DMS 273 (cell line): ENCODE measurements around the gene GNB3.
"Not testable (repeated sequence)": the region's sequence is repeated elsewhere in the genome, so short reads cannot be mapped to it uniquely, and the experiment has no call there.

Experiments used
- DNase-seq: peaks from one replicate; lab custom pipeline; 2025; ENCODE audit not compliant: unreplicated experiment; lab: John Stamatoyannopoulos, UW

GNB3 gene

DNA sequence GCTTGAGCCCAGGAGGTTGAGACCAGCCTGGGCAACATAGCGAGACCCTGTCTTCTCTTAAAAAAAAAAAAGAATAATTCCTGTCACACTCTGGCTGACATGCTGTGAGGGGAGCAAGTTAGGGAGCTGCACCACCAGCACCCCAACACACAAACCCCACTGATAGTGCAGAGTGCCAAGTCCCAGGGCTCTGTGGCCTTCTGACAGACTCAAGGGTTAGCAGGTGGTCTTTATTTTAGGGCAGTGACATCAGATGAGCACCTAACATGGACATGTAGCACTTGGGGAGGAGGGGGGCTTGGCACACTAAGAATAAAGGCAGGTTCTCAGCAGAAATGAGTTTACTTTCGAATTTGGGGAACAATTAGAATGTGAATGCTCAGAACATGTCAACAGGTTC, 18.1 kb downstream of the GNB3 start:
- no peak for DNase-seq

DNA sequence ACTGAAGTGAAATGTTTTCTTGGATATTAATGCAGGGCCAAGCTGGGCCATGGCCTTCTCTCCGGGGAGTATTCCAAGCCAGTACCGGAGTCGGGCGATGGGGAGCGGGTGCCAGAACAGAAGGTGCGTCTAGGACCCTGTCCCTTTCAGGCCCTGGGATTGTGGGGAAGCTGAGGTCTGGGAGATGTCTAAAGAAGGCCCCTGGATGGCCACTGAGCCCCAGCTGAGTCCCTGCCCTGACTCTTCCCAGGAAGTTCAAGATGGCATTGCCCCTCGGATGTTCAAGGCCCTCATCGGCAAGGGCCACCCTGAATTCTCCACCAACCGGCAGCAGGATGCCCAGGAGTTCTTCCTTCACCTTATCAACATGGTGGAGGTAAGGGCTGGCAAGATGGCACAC, 19.4 kb downstream of the GNB3 start:
- no peak for DNase-seq

DNA sequence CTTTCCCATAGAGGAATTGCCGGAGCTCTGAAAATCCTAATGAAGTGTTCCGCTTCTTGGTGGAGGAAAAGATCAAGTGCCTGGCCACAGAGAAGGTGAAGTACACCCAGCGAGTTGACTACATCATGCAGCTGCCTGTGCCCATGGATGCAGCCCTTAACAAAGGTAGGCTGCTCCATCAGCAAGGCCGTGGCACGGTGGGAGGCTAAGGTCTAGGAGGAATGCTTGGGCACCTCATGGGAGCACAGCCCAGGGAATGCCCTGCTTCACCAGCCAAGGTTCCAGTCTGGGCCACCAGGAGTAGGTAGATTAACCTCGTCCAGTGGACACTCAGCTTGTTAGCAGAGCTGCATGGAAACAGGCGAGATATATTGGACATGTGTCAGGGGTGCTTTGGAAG, 20.2 kb downstream of the GNB3 start:
- no peak for DNase-seq

DNA sequence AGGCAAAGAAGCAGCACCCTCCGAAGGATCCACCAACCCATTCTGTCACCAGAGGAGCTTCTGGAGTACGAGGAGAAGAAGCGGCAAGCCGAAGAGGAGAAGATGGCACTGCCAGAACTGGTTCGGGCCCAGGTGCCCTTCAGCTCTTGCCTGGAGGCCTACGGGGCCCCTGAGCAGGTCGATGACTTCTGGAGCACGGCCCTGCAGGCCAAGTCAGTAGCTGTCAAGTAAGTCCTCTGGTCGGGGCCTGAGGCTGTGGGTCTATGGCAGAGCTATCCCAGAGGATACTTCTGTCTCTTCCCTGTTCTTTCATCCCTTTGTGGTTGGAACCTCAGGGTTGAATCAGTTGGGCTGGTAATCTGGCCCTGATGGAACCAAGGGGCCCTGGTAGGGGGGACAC, 20.7 kb downstream of the GNB3 start:
- no peak for DNase-seq

DNA sequence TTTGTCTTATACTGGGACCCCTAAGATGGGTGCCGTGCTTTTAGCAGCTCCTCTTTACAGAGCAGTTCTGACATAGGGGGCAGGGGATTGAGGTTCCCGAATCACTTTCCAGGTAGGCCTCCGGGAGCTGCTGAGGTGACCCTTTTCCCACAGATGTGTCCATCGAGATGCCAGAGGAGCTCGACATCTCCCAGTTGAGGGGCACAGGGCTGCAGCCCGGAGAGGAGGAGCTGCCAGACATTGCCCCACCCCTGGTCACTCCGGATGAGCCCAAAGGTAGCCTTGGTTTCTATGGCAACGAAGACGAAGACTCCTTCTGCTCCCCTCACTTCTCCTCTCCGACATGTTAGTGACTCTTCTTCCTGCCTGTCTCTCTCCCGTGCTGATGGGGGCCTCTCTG, 22.3 kb downstream of the GNB3 start:
- DNase-seq, result no peak

DNA sequence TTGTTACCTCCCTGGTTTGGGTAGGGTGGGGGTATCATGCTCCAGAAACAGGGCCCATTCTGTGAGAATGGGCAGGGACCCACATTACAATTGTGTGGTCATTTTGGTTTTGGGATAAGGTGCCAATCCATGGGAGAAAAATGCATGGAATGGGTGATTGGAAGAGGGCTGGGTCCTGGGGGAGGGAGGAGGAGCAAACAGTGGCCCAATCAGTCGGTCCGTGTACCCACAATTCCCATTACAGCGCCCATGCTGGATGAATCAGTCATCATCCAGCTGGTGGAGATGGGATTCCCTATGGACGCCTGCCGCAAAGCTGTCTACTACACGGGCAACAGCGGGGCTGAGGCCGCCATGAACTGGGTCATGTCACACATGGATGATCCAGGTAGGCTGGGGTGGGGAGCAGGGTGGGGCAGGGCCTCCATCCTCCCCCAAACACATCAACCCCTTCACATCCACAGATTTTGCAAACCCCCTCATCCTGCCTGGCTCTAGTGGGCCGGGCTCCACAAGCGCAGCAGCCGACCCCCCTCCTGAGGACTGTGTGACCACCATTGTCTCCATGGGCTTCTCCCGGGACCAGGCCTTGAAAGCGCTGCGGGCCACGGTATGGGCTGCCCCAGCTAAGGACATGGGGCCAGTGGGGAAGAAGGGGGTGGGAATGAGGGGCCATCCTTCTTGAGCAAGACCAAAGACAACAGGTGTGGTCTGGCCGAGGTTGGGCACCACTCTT, 23.0 kb downstream of the GNB3 start:
- no peak for DNase-seq

DNA sequence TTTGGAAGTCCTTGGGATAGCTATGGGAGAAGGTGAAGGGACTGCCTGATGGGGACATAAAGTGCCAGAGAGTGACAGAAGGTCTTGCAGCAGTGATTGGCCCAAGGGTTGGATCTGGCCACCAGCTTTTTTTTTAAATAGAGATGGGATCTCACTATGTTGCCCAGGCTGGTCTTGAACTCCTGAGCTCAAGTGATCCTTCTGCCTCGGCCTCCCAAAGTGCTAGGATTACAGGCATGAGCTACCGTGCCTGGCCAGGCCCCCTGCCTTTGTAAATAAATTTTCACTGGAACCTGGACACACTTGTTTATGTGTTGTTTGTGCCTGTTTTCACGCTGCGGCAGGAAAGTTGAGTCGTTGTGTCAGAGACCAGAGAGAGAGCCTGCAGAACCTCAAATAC, 24.6 kb downstream of the GNB3 start:
- not testable (repeated sequence) for DNase-seq

DNA sequence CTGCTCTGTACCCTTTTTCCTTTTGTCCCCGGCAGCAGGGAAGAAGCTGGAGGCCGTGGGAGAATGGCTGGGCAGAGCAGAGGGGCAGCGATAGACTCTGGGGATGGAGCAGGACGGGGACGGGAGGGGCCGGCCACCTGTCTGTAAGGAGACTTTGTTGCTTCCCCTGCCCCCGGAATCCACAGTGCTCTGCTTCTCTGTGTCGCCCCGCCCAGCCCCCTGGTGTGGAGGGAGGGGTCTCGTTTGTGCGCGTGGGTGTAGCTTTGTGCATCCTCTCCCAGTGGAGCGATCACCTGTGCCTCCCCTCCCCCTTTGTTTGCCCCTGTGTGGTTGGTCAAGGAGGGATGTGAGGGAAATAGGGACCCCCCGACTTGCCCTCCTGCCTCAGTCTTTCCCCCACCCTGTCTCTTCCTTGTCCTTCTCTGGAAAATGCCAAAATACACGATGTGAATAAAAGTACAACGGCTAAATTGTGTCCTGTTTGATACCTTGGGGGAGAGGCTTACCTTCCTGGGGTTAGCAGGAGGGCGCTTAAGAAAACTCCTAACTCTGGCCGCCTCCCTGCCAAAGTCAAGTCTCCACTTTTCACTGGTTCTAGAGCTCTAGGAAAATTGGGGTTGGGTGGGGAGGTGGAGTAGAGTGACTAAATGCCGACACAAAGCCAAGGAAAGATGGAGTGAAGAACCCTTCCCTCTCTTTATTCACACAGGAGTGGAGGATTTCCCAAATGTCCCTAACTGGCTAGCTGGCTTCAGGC, 25.6 kb downstream of the GNB3 start:
- no peak for DNase-seq

DNA sequence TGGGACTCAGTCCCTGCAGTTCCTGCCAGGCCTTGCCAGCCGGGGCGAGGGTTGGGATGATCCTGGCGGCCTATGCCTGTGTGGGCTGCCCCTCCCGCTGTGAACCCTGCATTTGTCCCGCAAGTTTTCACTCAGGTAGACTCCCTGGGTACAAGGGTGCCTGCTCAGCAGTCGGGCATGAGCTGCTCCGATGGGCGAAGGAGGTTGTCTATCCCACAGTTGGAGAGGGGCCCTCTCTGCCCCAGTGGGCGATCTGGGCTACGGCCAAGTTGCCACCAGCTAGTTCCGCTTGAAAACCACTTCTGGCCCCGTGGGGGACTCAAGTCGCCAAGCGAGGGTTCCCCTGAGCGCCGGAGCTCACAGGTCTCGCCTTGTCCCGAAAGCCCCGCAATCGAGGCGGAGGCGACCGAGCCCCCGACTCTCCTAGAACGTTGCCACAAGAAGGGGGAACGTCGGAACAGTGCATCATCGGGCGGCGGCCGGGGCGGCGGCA, 26.2 kb downstream of the GNB3 start:
- peak; percentile 69 for DNase-seq

DNA sequence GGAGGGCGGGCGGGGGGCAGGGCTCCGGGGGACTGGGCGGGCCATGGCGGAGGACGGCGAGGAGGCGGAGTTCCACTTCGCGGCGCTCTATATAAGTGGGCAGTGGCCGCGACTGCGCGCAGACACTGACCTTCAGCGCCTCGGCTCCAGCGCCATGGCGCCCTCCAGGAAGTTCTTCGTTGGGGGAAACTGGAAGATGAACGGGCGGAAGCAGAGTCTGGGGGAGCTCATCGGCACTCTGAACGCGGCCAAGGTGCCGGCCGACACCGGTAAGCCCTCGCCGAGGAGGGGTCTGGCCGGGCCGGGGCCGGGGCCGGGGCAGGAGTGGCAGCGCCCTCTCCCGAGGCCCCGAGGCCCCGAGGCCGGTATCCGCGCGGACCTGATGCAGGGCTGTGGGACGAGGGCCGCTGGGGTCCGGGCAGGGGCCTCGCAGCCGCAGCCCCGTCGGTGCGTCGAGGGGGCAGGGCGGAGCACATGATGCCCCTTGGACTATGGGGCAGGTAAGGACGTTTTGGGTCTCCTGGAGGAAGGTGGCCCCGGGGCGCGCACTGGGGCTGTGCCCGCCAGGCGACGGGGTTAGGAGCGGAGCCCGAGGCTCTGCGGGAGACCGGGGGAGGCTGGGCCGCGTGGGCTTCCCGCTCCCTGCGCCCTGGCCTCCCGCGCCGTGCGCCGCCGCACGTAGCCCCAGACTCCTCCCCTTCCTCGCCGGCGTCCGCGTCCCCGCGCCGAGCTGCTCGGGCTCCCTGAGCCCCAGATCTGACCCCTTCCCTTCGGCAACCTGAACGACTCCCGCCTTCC, 26.9 kb downstream of the GNB3 start, which contains the start of gene TPI1:
Gene TPI1 (plus strand): TSS at position 119 of the 798 bp plus-strand sequence. CDS start 36 bp downstream, at position 155.
- DNase-seq, result peak; percentile 78

DNA sequence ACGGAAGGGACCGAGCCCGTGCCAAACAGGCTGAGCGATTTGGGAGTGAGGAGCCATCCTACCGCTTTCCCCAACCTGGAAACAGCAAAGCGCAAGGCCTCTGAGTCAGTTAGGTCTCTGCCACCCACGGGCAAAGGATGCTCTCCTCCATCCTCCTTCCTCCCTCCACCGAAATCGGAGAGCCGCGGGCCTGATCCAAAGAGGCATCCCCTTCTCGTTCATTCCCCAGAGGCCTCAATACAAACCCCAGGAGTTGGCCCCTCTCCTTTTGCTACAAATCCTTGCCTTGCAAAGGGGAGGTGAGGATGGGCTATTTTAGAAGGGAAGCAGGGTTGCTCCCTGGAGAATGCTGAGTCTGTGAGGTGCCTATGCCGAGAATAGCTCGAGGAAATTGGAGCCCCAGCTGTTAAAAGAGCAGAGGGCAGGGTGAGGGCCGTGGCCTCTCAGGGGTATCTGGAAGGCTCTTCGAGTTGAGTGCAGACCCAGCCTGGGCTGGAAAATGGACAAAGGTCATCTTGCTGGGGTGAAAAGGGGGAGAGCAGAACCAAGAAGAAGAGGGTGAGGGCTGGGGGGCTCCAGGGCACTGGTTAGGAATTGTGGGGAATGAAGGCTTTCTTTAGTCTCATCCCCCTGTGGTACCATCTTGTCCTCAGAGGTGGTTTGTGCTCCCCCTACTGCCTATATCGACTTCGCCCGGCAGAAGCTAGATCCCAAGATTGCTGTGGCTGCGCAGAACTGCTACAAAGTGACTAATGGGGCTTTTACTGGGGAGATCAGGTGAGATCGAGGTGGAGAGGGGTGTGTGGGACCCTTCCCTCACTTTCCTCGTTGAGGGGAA, 27.7 kb downstream of the GNB3 start:
- DNase-seq, result peak; percentile 44

DNA sequence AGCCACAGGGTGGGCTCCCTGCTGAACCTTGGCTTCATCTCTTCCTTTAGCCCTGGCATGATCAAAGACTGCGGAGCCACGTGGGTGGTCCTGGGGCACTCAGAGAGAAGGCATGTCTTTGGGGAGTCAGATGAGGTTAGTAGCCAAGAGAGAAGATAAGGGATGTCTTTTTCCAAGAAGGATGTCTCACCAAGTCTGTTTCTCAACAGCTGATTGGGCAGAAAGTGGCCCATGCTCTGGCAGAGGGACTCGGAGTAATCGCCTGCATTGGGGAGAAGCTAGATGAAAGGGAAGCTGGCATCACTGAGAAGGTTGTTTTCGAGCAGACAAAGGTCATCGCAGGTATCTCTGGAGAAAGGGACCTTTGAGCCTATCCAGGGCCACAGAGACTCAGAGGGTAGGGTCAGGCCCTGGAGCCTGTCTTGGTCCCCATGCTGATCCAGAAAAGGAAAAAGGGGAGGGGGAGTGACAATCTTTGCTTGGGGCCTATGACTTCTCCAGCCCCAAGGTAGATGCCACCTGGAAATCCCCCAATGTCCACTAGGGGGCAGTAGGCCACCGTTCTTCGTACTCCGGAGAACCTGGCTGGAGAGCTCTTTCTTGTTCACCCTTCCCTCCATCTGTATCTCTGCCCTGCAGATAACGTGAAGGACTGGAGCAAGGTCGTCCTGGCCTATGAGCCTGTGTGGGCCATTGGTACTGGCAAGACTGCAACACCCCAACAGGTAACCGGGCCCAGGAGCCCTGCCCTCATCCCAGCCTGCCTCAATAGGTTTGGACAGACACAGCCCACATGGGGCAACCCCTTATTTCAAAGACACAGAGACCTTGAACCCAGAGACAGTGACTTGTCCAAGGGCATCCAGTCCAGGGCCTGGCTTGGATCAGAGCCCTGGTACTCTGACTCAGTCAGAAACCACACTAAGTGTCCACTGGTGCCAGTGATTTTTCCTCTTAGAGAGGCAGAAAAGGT, 28.6 kb downstream of the GNB3 start:
- peak; percentile 87 for DNase-seq

DNA sequence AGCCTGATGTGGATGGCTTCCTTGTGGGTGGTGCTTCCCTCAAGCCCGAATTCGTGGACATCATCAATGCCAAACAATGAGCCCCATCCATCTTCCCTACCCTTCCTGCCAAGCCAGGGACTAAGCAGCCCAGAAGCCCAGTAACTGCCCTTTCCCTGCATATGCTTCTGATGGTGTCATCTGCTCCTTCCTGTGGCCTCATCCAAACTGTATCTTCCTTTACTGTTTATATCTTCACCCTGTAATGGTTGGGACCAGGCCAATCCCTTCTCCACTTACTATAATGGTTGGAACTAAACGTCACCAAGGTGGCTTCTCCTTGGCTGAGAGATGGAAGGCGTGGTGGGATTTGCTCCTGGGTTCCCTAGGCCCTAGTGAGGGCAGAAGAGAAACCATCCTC, 29.6 kb downstream of the GNB3 start:
- DNase-seq, result not testable (repeated sequence)

DNA sequence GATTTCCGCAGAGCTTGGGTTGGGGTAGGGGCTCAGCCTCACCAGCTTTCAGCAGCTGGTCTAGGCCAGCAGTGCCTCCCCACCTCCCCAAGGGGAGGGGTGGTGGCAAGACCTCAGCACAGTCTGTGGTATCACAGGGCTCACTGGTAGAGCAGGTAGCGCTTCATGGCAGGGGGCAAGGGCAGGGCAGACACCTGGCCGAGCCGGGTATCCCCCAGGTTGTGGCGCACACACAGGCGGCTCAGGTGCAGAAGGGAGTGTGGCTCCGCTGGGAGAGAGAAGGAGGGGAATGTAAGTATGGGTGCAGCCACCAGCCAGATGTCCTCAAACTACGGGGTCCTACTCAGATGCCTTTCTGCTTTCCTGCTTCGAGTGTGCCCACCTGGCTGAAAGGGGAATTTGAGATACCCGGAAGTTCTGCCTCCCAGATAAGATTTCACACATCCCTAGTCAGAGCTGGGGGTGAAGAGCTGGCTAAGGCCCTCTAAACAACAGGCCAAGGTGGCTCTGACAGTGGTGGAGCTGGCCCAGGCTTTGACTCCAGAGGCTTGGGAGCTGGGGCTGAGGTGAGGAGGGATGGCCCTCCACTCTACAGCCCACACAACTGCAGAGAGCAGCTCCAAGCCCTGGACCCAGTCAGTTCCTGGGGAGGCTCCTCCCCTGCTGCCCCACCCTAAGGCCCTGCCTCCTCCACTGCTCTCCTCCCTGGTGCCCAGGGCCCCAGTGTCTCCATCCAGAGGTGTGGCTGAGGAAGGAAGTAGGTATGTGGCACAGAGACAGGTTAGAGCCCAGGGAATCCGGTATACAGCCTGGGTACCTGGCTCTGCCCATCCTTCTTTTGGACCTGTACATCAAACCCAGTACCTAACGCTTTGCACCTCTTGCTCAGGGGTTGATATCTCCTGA, 30.6 kb downstream of the GNB3 start:
- DNase-seq, result peak; percentile 61

DNA sequence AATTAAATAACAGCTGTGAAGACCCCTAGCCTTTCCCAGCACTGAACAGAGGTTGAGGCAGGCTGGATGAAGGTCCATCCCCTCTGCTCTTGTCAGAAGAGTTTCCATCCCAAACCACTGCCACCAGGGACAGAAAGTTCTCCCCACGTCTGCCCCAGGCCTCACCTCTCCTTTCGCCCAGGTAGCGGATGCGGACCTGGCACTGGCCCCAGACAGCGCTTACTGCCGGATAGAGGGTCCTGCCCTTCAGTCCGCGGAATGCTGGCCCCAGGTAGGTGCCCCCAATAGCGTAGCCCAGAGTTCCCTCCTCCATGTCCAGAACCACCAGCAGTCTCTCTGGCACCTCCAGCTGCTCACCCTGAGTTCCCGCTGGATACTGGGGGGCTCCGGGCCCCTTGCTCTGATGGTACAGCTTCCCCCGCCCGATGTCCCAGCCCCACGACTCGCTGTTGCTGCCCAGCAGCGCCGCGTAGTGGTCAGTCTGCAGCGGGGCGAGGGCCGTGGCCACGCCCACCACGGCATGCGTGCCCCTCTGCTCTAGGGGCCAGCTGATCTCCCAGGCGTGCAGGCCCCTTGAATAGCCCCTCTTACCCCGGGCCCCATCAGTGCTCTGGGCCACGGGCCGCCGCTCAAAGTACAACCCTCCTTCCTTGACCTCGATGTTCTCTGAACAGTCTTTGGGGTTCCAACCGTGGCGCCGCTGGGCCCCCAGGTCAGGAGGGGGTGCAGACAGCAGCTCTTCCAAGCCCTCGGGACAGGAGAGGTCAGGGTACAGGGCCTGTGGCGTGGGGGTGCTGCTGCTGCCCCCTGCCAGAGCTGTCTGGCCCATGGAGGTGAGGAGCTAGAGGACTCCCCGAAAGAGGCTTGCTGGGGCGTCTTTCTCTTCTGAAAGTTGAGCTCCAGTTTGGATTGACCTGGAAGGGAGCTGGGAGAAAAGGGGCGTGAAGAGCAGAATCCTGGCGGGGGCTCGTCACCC, 31.6 kb downstream of the GNB3 start:
- DNase-seq, result peak; percentile 89

DNA sequence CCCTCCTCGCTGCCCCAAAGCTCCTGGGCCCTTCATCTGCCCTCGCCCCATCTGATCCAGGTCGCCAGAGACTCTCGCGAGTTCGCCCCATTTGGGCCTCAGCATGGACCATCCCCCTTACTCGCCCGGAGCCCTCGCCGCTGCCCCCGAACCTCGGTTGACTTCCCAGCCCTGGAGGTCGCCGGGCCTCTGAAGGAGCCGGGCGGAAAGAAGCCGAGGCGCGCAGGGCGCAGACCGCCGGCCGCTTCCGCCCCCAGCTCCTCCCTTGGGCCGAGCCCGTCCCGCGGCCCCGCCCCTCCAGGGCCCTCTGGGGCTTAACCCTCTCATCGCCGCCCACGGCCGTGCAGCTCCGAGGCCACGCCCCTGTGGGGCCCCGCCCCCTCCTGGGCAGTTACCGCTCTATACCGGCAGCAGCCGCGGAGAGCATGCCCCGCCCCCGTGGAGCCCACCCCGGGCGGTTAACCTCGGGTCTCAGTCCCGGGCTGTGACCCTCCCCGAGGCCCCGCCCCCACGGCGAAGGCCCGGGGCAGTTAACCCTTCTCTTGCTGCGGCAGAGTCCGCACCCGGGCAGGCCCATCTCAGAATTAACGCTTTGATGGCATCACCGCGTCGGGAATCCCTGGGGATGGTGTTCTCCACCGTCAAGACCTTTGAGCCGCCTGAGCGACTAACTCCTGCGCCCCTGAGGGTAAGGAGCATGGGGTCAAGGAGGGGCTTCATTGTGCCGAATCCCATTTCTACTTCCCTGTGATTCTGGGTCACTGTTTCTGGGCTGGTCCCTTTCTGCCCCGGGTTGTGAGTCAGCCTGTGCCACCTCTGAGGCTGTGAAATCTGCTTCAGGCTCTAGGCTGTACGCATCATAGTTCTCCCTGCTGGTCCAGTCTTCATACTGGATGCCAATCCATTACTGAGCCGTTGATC, 32.6 kb downstream of the GNB3 start, which contains the start of gene SPSB2:
Gene SPSB2 (minus strand): TSS at position 210 of the 921 bp plus-strand sequence. CDS start 402 bp downstream, outside the sequence.
- DNase-seq, result peak; percentile 97
